Gastroesophageal sphincter (tissue), 3 donors: ENCODE measurements around the gene CD68.

Experiments used
- CTCF ChIP-seq, 4 experiments: fragments of 200-600 bp in 2 of 4; fragments of 450-650 bp in 2 of 4; sonication (generic) in 1 of 4; IDR thresholded peaks; one replicate each; pipeline ENCODE4 v1.5.1; 2017 to 2019; ENCODE audit warnings: antibody characterized with exemption in 4 of 4, mild to moderate bottlenecking in 2 of 4, moderate library complexity in 2 of 4
- EP300 ChIP-seq: sonication (generic); formaldehyde crosslinking; IDR thresholded peaks from one replicate; pipeline ENCODE4 v1.6.1; 2017; ENCODE audit warnings: antibody characterized with exemption, mild to moderate bottlenecking
- POLR2A ChIP-seq, 2 donors: fragments of 450-650 bp; IDR thresholded peaks; one replicate each; pipeline ENCODE4 v1.6.1; 2017; ENCODE audit warnings: antibody characterized with exemption in 2 of 2, mild to moderate bottlenecking in 2 of 2, moderate library complexity in 1 of 2
- POLR2AphosphoS5 ChIP-seq: sonication (generic); formaldehyde crosslinking; IDR thresholded peaks from one replicate; pipeline ENCODE4 v1.6.1; 2017; ENCODE audit warnings: antibody characterized with exemption

- TF ChIP-seq CTCF (IDR thresholded peaks at IDR 0.05): no peak
- TF ChIP-seq POLR2AphosphoS5: no peak
- no peak for TF ChIP-seq POLR2A (IDR thresholded peaks at IDR 0.05)
- no peak for TF ChIP-seq EP300
Measured at GRCh38 chr17:7606280-7606679, 26.8 kb downstream of the CD68 start.
